GM18517 (cell line): ENCODE data around the gene C13orf46.
"Not testable (repeated sequence)": the region's sequence is repeated elsewhere in the genome, so short reads cannot be mapped to it uniquely, and the experiment has no call there.

ENCODE experiments used
- ATAC-seq: cut with Tn5 transposase; IDR thresholded peaks from one replicate; pipeline ENCODE4 v1.9.1; 2021; ENCODE audit warnings: mild to moderate bottlenecking, moderate library complexity; ENCODE audit not compliant: unreplicated experiment

C13orf46 gene

DNA sequence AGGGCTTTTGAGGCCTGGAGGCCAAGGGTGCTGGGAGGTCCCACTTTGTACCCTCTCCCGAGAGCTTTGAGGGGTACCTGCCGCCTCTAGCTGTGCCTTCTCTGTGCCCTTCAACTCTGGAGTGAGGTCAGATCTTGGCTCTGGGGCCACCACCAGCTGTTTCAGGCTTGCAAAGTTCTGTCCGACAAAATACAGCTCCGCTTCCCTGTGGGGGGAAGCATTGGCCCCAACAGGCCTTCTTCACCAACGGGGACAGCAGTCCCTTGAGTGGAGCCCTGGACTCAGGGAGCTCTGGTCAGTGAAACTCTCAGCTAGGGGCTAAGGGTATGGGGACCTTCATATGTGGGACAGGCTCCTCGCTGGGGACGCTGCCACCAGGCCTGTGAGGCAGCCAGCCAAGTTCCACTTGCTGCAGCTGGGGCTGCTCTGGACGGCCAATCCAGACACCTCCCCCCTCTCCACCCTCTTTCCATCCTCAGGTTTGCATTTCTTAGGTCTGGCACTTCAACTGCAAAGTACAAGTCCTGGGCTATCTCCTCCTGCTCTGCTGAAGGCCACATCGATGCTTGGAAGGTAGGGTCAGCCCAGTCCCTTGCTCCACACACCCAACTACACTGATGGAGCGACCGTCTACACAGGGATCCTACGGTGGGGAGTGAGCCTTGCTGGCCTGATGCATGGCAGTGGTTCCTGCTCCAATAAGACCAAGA, 46.8 kb downstream of the C13orf46 start:
- ATAC-seq = no peak

DNA sequence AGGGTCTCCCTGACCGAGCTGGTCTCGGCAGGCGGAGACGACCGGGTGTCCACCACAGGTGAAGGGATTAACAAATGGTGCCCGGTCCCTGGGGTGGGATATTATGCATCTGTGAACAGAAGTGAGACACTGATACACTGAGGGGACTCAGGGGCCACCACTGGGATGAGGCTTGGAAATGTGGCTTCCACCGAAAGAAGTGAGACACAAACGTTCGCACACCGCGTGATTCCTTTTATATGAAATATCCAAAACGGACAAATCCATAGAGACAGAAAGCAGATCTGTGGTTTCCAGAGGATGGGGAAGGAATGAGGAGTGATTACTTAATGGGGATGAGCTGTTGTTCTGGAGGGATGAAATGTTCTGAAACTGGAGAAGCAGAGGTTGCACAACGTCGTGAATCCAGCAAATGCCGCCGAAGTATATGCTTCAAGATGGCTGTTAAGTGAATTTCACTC, 47.5 kb downstream of the C13orf46 start:
- ATAC-seq = no peak

- no peak for ATAC-seq
Measured at GRCh38 chr13:113924184-113924901, 49.5 kb downstream of the C13orf46 start.

GRCh38 chr13:113923376-113924063, 50.4 kb downstream of the C13orf46 start:
- ATAC-seq = no peak

GRCh38 chr13:113922412-113923118, 51.3 kb downstream of the C13orf46 start:
- no peak for ATAC-seq

DNA sequence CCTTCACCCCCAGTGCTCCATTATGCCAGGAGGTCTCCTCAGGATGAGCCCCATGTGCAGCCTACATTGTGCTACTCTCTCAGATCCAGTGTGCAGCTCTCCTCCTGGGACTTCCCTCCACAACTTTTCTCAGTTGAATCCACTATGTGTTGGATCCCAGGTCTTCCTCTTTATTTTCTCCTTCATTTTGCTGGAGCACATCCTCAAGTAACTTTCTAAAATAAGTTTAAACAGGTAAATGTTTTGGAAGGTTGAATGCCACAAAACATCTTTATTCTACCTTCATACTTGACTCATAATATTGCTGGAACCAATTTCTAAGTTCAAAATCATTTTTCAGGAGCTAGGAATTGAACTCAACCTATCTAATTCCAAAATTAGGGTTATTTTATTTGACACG, 52.1 kb downstream of the C13orf46 start:
- no peak for ATAC-seq

GRCh38 chr13:113920606-113921286, 53.1 kb downstream of the C13orf46 start:
- ATAC-seq = no peak

GRCh38 chr13:113919761-113920559, 53.9 kb downstream of the C13orf46 start:
- ATAC-seq = no peak

- no peak for ATAC-seq
Measured at GRCh38 chr13:113918981-113919701, 54.7 kb downstream of the C13orf46 start.

- ATAC-seq = no peak
Measured at GRCh38 chr13:113918580-113918979, 55.3 kb downstream of the C13orf46 start.

- ATAC-seq = no peak
Measured at GRCh38 chr13:113917594-113918371, 56.1 kb downstream of the C13orf46 start.

DNA sequence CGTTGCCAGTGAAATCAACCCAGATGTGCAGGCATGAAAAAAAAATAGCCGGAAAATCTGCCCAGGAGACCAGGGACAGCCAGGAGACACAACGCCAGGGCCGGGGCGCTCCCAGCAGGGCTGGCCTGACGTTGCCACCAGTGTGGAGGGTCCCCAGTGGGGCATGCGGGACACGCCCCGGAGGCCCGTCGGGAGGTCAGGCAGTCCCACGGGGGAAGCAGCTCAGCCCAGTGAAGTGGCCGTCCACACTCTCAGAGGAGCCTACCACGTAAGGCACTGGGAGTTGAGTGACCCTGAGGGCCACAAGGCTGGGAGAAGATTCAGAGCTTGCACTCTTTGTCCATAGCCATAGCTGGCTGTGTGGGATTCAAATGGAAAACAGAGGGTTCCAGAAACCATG, 56.8 kb downstream of the C13orf46 start:
- ATAC-seq = no peak

DNA sequence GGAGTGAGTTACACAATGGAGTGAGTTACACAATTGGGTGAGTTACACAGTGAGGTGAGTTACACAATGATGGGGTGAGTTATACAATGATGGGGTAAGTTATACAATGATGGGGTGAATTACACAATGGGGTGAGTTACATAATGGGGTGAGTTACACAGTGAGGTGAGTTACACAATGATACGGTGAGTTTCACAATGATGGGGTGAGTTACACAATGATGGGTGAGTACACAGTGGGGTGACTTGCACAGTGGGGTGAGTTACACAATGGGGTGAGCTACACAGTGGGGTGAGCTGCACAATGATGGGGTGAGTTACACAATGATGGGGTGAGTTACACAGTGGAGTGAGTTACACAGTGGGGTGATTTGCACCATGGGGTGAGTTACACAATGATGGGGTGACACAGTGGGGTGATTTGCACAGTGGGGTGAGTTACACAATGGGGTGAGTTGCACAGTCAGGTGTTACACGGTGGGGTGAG, 57.5 kb downstream of the C13orf46 start:
- no peak for ATAC-seq

GRCh38 chr13:113915786-113916329, 58.0 kb downstream of the C13orf46 start:
- ATAC-seq = no peak

- no peak for ATAC-seq
Measured at GRCh38 chr13:113915012-113915763, 58.7 kb downstream of the C13orf46 start.

GRCh38 chr13:113914333-113915011, 59.4 kb downstream of the C13orf46 start:
- no peak for ATAC-seq

DNA sequence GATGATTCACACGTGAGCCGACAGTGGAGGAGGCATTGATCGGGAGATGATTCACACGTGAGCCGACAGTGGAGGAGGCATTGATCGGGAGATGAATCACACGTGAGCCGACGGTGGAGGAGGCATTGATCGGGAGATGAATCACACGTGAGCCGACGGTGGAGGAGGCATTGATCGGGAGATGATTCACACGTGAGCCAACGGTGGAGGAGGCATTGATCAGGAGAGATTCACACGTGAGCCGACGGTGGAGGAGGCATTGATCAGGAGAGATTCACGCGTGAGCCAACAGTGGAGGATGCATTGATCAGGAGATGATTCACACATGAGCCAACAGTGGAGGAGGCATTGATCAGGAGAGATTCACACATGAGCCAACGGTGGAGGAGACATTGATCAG, 60.0 kb downstream of the C13orf46 start:
- ATAC-seq = not testable (repeated sequence)
